Cerebellar cortex (tissue), 1 donor: ENCODE results near the gene ZSCAN30.
A peak's percentile ranks its signal among the peaks of the same experiment; 100 is the strongest.

Experiments
- DNase-seq: peaks from one replicate; pipeline ENCODE4 v3.0.0-alpha.2; 2015; ENCODE audit warnings: low spot score

Gene ZSCAN30

GRCh38 chr18:35278969-35279368 is 11.1 kb downstream of the ZSCAN30 start:
- DNase-seq, result no peak

- no peak for DNase-seq
Observed at GRCh38 chr18:35278085-35278484, 11.9 kb downstream of the ZSCAN30 start.

- DNase-seq, result no peak
Observed at GRCh38 chr18:35277633-35278032, 12.4 kb downstream of the ZSCAN30 start.

- DNase-seq, result no peak
Observed at GRCh38 chr18:35276267-35276666, 13.8 kb downstream of the ZSCAN30 start.

- DNase-seq, result no peak
Observed at GRCh38 chr18:35271656-35272055, 18.4 kb downstream of the ZSCAN30 start.

- no peak for DNase-seq
Observed at GRCh38 chr18:35268821-35269220, 21.2 kb downstream of the ZSCAN30 start.

- peak; percentile 22 for DNase-seq
Observed at GRCh38 chr18:35267809-35268208, 22.2 kb downstream of the ZSCAN30 start.

- peak; percentile 62 for DNase-seq
Observed at GRCh38 chr18:35267161-35267651, 22.8 kb downstream of the ZSCAN30 start.

- no peak for DNase-seq
Observed at GRCh38 chr18:35264409-35264808, 25.6 kb downstream of the ZSCAN30 start.

- DNase-seq, result no peak
Observed at GRCh38 chr18:35256947-35257346, 33.1 kb downstream of the ZSCAN30 start.

- DNase-seq, result no peak
Observed at GRCh38 chr18:35253655-35254287, 36.3 kb downstream of the ZSCAN30 start.

- no peak for DNase-seq
Observed at GRCh38 chr18:35252466-35252865, 37.6 kb downstream of the ZSCAN30 start.

- no peak for DNase-seq
Observed at GRCh38 chr18:35248429-35248828, 41.6 kb downstream of the ZSCAN30 start.

- no peak for DNase-seq
Observed at GRCh38 chr18:35247412-35248249, 42.4 kb downstream of the ZSCAN30 start.

- DNase-seq, result no peak
Observed at GRCh38 chr18:35246831-35247230, 43.2 kb downstream of the ZSCAN30 start.

GRCh38 chr18:35245719-35246317 is 44.2 kb downstream of the ZSCAN30 start:
- no peak for DNase-seq

GRCh38 chr18:35244671-35245070 is 45.4 kb downstream of the ZSCAN30 start:
- no peak for DNase-seq

GRCh38 chr18:35242426-35242825 is 47.6 kb downstream of the ZSCAN30 start:
- DNase-seq, result no peak

GRCh38 chr18:35241448-35241804 is 48.6 kb downstream of the ZSCAN30 start:
- no peak for DNase-seq

GRCh38 chr18:35240664-35241447 is 49.2 kb downstream of the ZSCAN30 start, which contains the start of gene ZNF397:
Gene ZNF397, plus strand, starts transcription at chr18:35241034. Its CDS starts 1,437 bp downstream, at chr18:35242471.
- peak; percentile 97 for DNase-seq

- DNase-seq, result no peak
Observed at GRCh38 chr18:35239314-35239713, 50.7 kb downstream of the ZSCAN30 start.
